Measurements from ENCODE around the gene PRPF38B. TPM values are rescaled to one million over a fixed set of nuclear protein-coding genes. Genes with fewer than 3 reads are reported as not detected.

The PRPF38B gene
- total RNA-seq, 4 donors from 2014 or later: 13.8 to 17.1 (median 15.7) TPM

- intact Hi-C loops (cut with DNase I; ENCODE audit: low total_unique reads) (no loop called here), in situ Hi-C loops (cut with MboI; ENCODE audit: low sequenced_read_pairs in 4 of 4) (loop anchor here in 2 of 4 donors (25.0 kb wide), 2 partner anchors 473 to 498 kb away; partner anchors contain the start of gene SLC25A24 (in 1 of the 2))
- H3K36me3 ChIP-seq: no peaks in the 10 kb centered on the region
- no peaks in the 10 kb centered on the region for H3K4me1 ChIP-seq
- no peaks in the 10 kb centered on the region for H3K27me3 ChIP-seq
- DNase-seq: no peak
- ATAC-seq: no peak
- no peak overlapping the region for H3K27ac ChIP-seq
- no peak overlapping the region for H3K4me3 ChIP-seq
- H3K9me3 ChIP-seq: no peaks in the 10 kb centered on the region
- TF ChIP-seq POLR2A (IDR thresholded peaks at IDR 0.05): no peak
- TF ChIP-seq, protein P1, sequence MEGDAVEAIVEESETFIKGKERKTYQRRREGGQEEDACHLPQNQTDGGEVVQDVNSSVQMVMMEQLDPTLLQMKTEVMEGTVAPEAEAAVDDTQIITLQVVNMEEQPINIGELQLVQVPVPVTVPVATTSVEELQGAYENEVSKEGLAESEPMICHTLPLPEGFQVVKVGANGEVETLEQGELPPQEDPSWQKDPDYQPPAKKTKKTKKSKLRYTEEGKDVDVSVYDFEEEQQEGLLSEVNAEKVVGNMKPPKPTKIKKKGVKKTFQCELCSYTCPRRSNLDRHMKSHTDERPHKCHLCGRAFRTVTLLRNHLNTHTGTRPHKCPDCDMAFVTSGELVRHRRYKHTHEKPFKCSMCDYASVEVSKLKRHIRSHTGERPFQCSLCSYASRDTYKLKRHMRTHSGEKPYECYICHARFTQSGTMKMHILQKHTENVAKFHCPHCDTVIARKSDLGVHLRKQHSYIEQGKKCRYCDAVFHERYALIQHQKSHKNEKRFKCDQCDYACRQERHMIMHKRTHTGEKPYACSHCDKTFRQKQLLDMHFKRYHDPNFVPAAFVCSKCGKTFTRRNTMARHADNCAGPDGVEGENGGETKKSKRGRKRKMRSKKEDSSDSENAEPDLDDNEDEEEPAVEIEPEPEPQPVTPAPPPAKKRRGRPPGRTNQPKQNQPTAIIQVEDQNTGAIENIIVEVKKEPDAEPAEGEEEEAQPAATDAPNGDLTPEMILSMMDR (IDR thresholded peaks at IDR 0.05 in 4 of 5, conservative IDR thresholded peaks at IDR 0.05 in 1 of 5): no peak
These were observed 6.6 kb upstream of the PRPF38B start for GRCh38 chr1:108685529-108685928.

DNA sequence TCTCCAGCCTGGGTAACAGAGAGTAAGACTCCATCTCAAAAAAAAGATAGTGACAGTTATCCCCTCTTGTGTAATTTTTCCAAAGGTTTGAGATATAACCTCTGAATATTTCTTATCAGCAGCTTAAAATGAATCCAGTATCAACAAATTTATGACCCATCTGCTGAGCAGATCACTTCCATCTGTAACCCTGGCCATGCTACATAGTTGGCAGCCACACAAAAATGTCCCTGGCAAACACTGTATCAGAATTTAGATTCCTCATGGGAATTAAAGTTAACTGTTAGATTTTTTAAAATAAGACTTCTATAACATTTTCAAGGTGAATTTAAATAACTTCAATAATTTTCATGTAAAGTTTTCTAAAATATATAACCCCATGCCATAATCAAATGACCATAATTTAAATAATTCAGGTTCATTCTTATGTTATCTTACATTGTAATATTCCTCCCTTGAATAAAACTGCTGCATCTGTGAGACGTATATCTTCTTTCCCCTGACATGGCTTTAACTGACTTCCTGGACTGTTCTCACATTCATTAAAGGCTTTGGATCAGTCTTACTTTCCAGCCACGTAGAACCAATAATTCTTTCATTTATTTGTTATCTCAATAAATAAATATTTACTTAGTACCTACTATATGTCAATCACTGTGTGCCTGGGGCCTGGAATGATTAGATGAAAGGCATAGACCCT is 5.3 kb upstream of the PRPF38B start:
- ATAC-seq: no peak
- intact Hi-C loops (cut with DNase I; ENCODE audit: low total_unique reads) (no loop called here), in situ Hi-C loops (cut with MboI; ENCODE audit: low sequenced_read_pairs in 4 of 4) (loop anchor here in 2 of 4 donors (25.0 kb wide), 2 partner anchors 474 to 499 kb away; partner anchors contain the start of gene SLC25A24 (in 1 of the 2))
- DNase-seq: no peak
- H3K9me3 ChIP-seq: no peaks in the 10 kb centered on the region
- H3K27me3 ChIP-seq: no peaks in the 10 kb centered on the region
- H3K4me3 ChIP-seq: no peak overlapping the region
- H3K36me3 ChIP-seq: no peaks in the 10 kb centered on the region
- peaks cover 10 to 11% of the 10 kb centered on the region in 2 donors for H3K4me1 ChIP-seq
- H3K27ac ChIP-seq: no peak overlapping the region
- no peak for TF ChIP-seq POLR2A (IDR thresholded peaks at IDR 0.05)
- TF ChIP-seq, protein P1 (IDR thresholded peaks at IDR 0.05 in 4 of 5, conservative IDR thresholded peaks at IDR 0.05 in 1 of 5): no peak

DNA sequence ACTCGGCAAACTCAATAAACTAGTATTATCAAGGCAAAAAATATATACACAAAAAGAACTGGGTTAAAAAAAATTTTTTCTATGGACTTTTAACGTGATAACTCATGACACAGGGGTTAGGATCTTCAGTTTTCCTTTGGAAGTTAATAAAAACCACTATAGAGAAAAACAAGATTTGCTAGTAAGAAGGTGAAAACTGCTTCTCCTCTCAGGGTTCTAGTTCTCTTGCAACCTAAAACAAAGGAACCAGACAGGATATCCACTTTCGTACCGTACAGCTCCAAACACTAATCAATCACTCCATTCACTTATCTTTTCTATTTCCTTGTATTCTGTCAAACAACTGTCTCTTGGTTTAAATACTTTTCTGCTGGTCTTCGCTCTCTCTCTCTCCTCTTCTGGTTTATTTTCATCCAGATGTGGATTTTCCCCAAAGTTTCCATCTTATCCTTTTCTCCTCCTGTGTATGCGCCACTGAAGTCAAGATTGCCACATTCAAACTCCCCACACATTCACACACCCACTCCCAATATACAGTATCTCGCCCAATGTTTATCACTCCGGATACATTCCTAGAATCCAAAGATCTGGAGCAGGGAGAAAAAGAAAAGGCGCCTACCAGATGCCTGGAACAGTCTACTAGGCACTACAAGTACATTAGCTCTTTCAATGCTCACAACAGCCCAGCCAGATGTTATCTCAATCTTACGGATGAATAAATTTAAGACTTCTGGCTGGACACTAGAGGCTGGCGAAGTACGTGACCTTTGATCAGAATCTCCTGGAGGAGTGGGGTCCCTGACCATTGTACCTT is 775 bp upstream of the PRPF38B start:
- in situ Hi-C loops (cut with MboI; ENCODE audit: low sequenced_read_pairs in 4 of 4): loop anchor here in 3 of 4 donors (10.0 to 25.0 kb wide), 3 partner anchors 53 to 504 kb away; partner anchors contain the start of genes STXBP3 (in 2 of the 3) and SLC25A24 (in 1 of the 3)
- no peak for TF ChIP-seq POLR2A (IDR thresholded peaks at IDR 0.05)
- TF ChIP-seq, protein P1 (IDR thresholded peaks at IDR 0.05 in 4 of 5, conservative IDR thresholded peaks at IDR 0.05 in 1 of 5): no peak
- Histone ChIP-seq H3K27me3 (no peaks in the 10 kb centered on the region), H3K36me3 (peaks cover 0 to 13% of the 10 kb centered on the region in 2 donors), H3K4me3 (peak overlapping the region; percentile 83 to 97 (median 91)), H3K27ac (peak overlapping the region; percentile 95 to 99 (median 96)), H3K4me1 (peaks cover 32 to 36% of the 10 kb centered on the region in 2 donors), H3K9me3 (no peaks in the 10 kb centered on the region)
- DNase-seq (no peak), ATAC-seq (peak; percentile 1 to 2)
- intact Hi-C loops (cut with DNase I; ENCODE audit: low total_unique reads): loop anchor here (5.0 kb wide), 2 partner anchors 206 to 411 kb away; no protein-coding TSS in a partner anchor

GRCh38 chr1:108692724-108693655 is 880 bp downstream of the PRPF38B start:
- Histone ChIP-seq H3K9me3 (no peaks in the 10 kb centered on the region), H3K27me3 (no peaks in the 10 kb centered on the region), H3K36me3 (peaks cover 0 to 28% of the 10 kb centered on the region in 2 donors), H3K27ac (peak overlapping the region; percentile 95 to 99 (median 96)), H3K4me1 (peaks cover 32 to 36% of the 10 kb centered on the region in 2 donors), H3K4me3 (peak overlapping the region; percentile 83 to 97 (median 91))
- in situ Hi-C loops (cut with MboI; ENCODE audit: low sequenced_read_pairs in 4 of 4): loop anchor here in 3 of 4 donors (10.0 to 25.0 kb wide), 3 partner anchors 52 to 506 kb away; partner anchors contain the start of genes STXBP3 (in 2 of the 3) and SLC25A24 (in 1 of the 3)
- TF ChIP-seq, protein P1 (IDR thresholded peaks at IDR 0.05 in 4 of 5, conservative IDR thresholded peaks at IDR 0.05 in 1 of 5): no peak
- no peak for TF ChIP-seq POLR2A (IDR thresholded peaks at IDR 0.05)
- DNase-seq (peak; percentile 22 to 60), ATAC-seq (peak; percentile 64 to 72)
- intact Hi-C loops (cut with DNase I; ENCODE audit: low total_unique reads): loop anchor here (1.0 to 5.0 kb wide), 5 partner anchors 32 to 409 kb away; partner anchors contain the start of genes HENMT1 and STXBP3

Data from gastrocnemius medialis (tissue), 4 donors.